ENCODE data around the gene INTS11.

Gene INTS11

GRCh38 chr1:1302006-1302430 lies 22.4 kb downstream of the INTS11 start:
- Histone ChIP-seq H3K27ac (no peak overlapping the region), H3K4me3 (no peak overlapping the region)
- TF ChIP-seq CTCF (IDR thresholded peaks at IDR 0.05): no peak
- DNase-seq (ENCODE audit: low spot score): no peak

- Histone ChIP-seq H3K27ac (no peak overlapping the region), H3K4me3 (no peak overlapping the region)
- no peak for TF ChIP-seq CTCF (IDR thresholded peaks at IDR 0.05)
- DNase-seq (ENCODE audit: low spot score): no peak
Measured at GRCh38 chr1:1300352-1300739, 24.1 kb downstream of the INTS11 start.

GRCh38 chr1:1299686-1300351 lies 24.6 kb downstream of the INTS11 start:
- TF ChIP-seq CTCF (IDR thresholded peaks at IDR 0.05): no peak
- no peak for DNase-seq (ENCODE audit: low spot score)
- Histone ChIP-seq H3K4me3 (no peak overlapping the region), H3K27ac (no peak overlapping the region)

GRCh38 chr1:1298861-1299685 lies 25.4 kb downstream of the INTS11 start:
- H3K27ac ChIP-seq: no peak overlapping the region
- TF ChIP-seq CTCF (IDR thresholded peaks at IDR 0.05): no peak
- no peak for DNase-seq (ENCODE audit: low spot score)
- no peak overlapping the region for H3K4me3 ChIP-seq

- H3K4me3 ChIP-seq: no peak overlapping the region
- TF ChIP-seq CTCF (IDR thresholded peaks at IDR 0.05): no peak
- DNase-seq (ENCODE audit: low spot score): no peak
- no peak overlapping the region for H3K27ac ChIP-seq
Measured at GRCh38 chr1:1297802-1298424, 26.5 kb downstream of the INTS11 start.

GRCh38 chr1:1296070-1297061 lies 28.1 kb downstream of the INTS11 start:
- TF ChIP-seq CTCF (IDR thresholded peaks at IDR 0.05): no peak
- no peak for DNase-seq (ENCODE audit: low spot score)
- no peak overlapping the region for H3K4me3 ChIP-seq
- H3K27ac ChIP-seq: no peak overlapping the region
